Measurements from ENCODE around the gene EFR3B. TPM values are rescaled to one million over a fixed set of nuclear protein-coding genes. Genes with fewer than 3 reads are reported as not detected.

EFR3B gene
- total and polyA plus RNA-seq, 2 of the 4 experiments (the other 2 are of a cell fraction): 0.38 to 0.90 TPM

DNA sequence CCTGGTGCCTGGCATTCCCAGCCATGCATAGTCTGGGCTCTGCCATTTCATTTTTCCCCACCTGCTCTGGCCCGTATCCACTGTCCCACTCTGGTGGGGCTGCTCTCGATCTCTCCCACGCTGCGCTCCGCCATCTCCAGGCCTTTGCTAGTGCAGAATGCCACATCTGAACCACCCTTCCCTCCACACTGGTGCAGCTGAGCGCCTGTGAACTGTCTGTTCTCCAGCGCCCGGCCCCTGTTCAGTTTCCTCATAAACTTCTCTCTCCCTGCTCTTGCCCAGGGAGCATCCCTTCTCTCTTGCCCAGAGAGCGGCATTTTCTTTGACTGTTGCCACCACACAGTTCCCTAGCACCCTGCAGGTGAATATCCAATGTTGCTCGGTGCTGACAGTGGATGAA lies 105.0 kb downstream of the EFR3B start:
- no peak overlapping the region for H3K27ac ChIP-seq (ENCODE audit: insufficient read depth, low read length)
- H3K27me3 ChIP-seq (ENCODE audit: control insufficient read depth, insufficient read depth, low read length): no peaks in the 10 kb centered on the region
- H2AK5ac ChIP-seq (ENCODE audit: low read depth, low read length): no peak overlapping the region
- no peak overlapping the region for H3K18ac ChIP-seq (ENCODE audit: low read depth, low read length)
- dilution Hi-C loops (cut with HindIII; ENCODE audit: low sequenced_read_pairs, unreplicated experiment): no loop called here
- no peak overlapping the region for H4K5ac ChIP-seq (ENCODE audit: low read depth, low read length)
- no peak overlapping the region for H2AK9ac ChIP-seq (replicated peaks; ENCODE audit: low read depth, low read length, poor library complexity)
- H3K4me3 ChIP-seq (ENCODE audit: insufficient read depth, low read depth, low read length): no peak overlapping the region
- no peak overlapping the region for H2BK120ac ChIP-seq (ENCODE audit: low read depth, low read length)
- WGBS, 2 experiments (ENCODE audit: extremely low coverage in 2 of 2, insufficient read length in 1 of 2): 93% methylated on average over 5 of the region's 10 CpGs; no CpG with 5 or more reads in 1 of the 2 experiments
- H4K91ac ChIP-seq (ENCODE audit: insufficient read depth, low read depth, low read length): no peak overlapping the region
- H3K9me1 ChIP-seq (ENCODE audit: insufficient read depth, low read length): no peaks in the 10 kb centered on the region
- intact Hi-C loops (cut with micrococcal nuclease): no loop called here
- H3K4ac ChIP-seq (ENCODE audit: low read depth, low read length): no peak overlapping the region
- H3K23ac ChIP-seq (ENCODE audit: low read depth, low read length): no peak overlapping the region
- ATAC-seq (ENCODE audit: low read depth): no peak
- H4K20me1 ChIP-seq (ENCODE audit: insufficient read depth, low read length): no peaks in the 10 kb centered on the region
- no peak overlapping the region for H2AFZ ChIP-seq (replicated peaks; ENCODE audit: low read length, poor library complexity)
- no peaks in the 10 kb centered on the region for H3K4me1 ChIP-seq (ENCODE audit: control insufficient read depth, insufficient read depth, low read length)
- no peaks in the 10 kb centered on the region for H3K36me3 ChIP-seq (ENCODE audit: control insufficient read depth, insufficient read depth, low read length)
- DNase-seq: no peak
- no peak overlapping the region for H3K4me2 ChIP-seq (ENCODE audit: low read depth, low read length)
- TF ChIP-seq FOS (IDR thresholded peaks at IDR 0.05; ENCODE audit: low read depth, low read length): no peak
- TF ChIP-seq, protein P1, sequence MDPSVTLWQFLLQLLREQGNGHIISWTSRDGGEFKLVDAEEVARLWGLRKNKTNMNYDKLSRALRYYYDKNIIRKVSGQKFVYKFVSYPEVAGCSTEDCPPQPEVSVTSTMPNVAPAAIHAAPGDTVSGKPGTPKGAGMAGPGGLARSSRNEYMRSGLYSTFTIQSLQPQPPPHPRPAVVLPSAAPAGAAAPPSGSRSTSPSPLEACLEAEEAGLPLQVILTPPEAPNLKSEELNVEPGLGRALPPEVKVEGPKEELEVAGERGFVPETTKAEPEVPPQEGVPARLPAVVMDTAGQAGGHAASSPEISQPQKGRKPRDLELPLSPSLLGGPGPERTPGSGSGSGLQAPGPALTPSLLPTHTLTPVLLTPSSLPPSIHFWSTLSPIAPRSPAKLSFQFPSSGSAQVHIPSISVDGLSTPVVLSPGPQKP (IDR thresholded peaks at IDR 0.05; ENCODE audit: borderline replicate concordance, low read depth, low read length): no peak
- no peak for TF ChIP-seq CEBPB (IDR thresholded peaks at IDR 0.05; ENCODE audit: low read depth, low read length)
- no peak overlapping the region for H3K9ac ChIP-seq (ENCODE audit: low read depth, low read length)
- H3K9me3 ChIP-seq (ENCODE audit: control insufficient read depth, insufficient read depth, low read length): no peaks in the 10 kb centered on the region
- H3K79me1 ChIP-seq (ENCODE audit: low read depth in 1 of 2, low read length in 2 of 2): no peaks in the 10 kb centered on the region
- H2BK5ac ChIP-seq (ENCODE audit: low read depth, low read length, poor library complexity, severe bottlenecking): no peak overlapping the region
- ChIA-PET POLR2A (ENCODE audit: unreplicated experiment) (no interaction called here), CTCF (no interaction called here)
- no peak overlapping the region for H3K14ac ChIP-seq (replicated peaks; ENCODE audit: low read depth, low read length)
- in situ Hi-C loops (cut with MboI; ENCODE audit: low sequenced_read_pairs): loop anchor here (25.0 kb wide), 1 partner anchor 735 kb away; no protein-coding TSS in a partner anchor
- no peak overlapping the region for H3K56ac ChIP-seq (ENCODE audit: extremely low read depth, insufficient read depth, low read length)
- no peak overlapping the region for H4K8ac ChIP-seq (ENCODE audit: low read depth in 2 of 2, low read length in 2 of 2)
- H2BK15ac ChIP-seq (ENCODE audit: low read depth, low read length): no peak overlapping the region
- no TSS peak for BruUV-seq (replicated peaks)
- no peak overlapping the region for H2BK20ac ChIP-seq (ENCODE audit: low read depth, low read length)

Data from IMR-90 (cell line).